Kidney (tissue), 14 donors: ENCODE results near the gene MTMR6. TPM values are rescaled to one million over a fixed set of nuclear protein-coding genes. Genes with fewer than 3 reads are reported as not detected.
A peak's percentile ranks its signal among the peaks of the same experiment; 100 is the strongest.

Source experiments
- DNase-seq, 5 donors: peaks; one replicate each; pipeline ENCODE4 v3.0.0-alpha.2; 2013 to 2020
- FAIRE-seq: peaks from 2 replicates; lab custom pipeline; 2012; peaks lifted over from hg19 to GRCh38; lab: Jason Lieb, UNC
- H3K27ac ChIP-seq, 2 donors: one replicate each; pipeline ENCODE4 v1.7.0; 2013; ENCODE audit warnings: low read depth in 2 of 2, low read length in 2 of 2, inconsistent platforms in 1 of 2
- H3K27me3 ChIP-seq: one replicate; pipeline ENCODE4 v1.7.1; 2013; ENCODE audit warnings: low read length, inconsistent platforms; ENCODE audit not compliant: control insufficient read depth, insufficient read depth
- H3K36me3 ChIP-seq, 3 donors: one replicate each; pipeline versions ENCODE4 v1.7.0 to v1.7.1; 2013; ENCODE audit warnings: low read length in 3 of 3, control low read depth in 1 of 3, inconsistent platforms in 1 of 3; ENCODE audit not compliant: insufficient read depth in 3 of 3, control insufficient read depth in 2 of 3
- H3K4me1 ChIP-seq, 3 donors: one replicate each; pipeline versions ENCODE4 v1.7.0 to v1.7.1; 2013; ENCODE audit warnings: low read length in 3 of 3, inconsistent platforms in 1 of 3, low read depth in 1 of 3; ENCODE audit not compliant: control insufficient read depth in 2 of 3, insufficient read depth in 2 of 3
- H3K4me3 ChIP-seq, 3 donors: one replicate each; pipeline versions ENCODE4 v1.7.0 to v1.8.1; 2013; ENCODE audit warnings: low read length in 3 of 3, control low read depth in 1 of 3, inconsistent platforms in 1 of 3
- H3K9ac ChIP-seq, 3 donors: one replicate each; pipeline versions ENCODE4 v1.7.0 to v1.7.1; 2013; ENCODE audit warnings: low read length in 3 of 3, control low read depth in 1 of 3, inconsistent platforms in 1 of 3
- H3K9me3 ChIP-seq, 3 donors: one replicate each; pipeline versions ENCODE4 v1.7.0 to v1.7.1; 2013; ENCODE audit warnings: low read length in 3 of 3, control low read depth in 1 of 3, inconsistent platforms in 1 of 3; ENCODE audit not compliant: control insufficient read depth in 2 of 3, insufficient read depth in 1 of 3
- CTCF ChIP-seq: IDR thresholded peaks from 3 replicates; pipeline ENCODE4 v1.5.1; 2012; ENCODE audit warnings: mild to moderate bottlenecking, moderate library complexity, borderline replicate concordance; ENCODE audit not compliant: insufficient read depth; ENCODE audit errors: extremely low read depth
- intact Hi-C: fragments of 100-400 bp; cut with DNase I; formaldehyde crosslinking; loops from one replicate; pipeline ENCODE4 v1.11.1; 2022
- polyA plus RNA-seq: library from polyadenylated mRNA; stranded (reverse); fragments of 350-450 nt; fragmentation: Illumina TruSeq; extraction: RNeasy Lipid Tissue Mini Kit (QIAGEN cat#74804); gene quantifications from one replicate; pipeline ENCODE4 v1.2.3, GENCODE V29; 2014; ENCODE audit warnings: low read depth, low replicate concordance; ENCODE audit not compliant: insufficient read depth
- total RNA-seq: library from RNA; stranded (reverse); fragmentation: NEBNext Ultra II Directional; extraction: Animal tissue kit (Norgen Biotek cat#: 25700); gene quantifications from one replicate; pipeline ENCODE4 v1.2.1, GENCODE V29; 2021
- donor health status: control.
- donor health status: control.
- donor health status: control.
- donor health status: control.
- donor health status: control.
- donor health status: DM: yes; HTN: yes; CAD: no.
- donor health status: Normal renal cell carcinoma (clear cell type).

Gene MTMR6
- total and polyA plus RNA-seq, 2 donors from 2014 or later, result 9.4 to 21.4 TPM

DNA sequence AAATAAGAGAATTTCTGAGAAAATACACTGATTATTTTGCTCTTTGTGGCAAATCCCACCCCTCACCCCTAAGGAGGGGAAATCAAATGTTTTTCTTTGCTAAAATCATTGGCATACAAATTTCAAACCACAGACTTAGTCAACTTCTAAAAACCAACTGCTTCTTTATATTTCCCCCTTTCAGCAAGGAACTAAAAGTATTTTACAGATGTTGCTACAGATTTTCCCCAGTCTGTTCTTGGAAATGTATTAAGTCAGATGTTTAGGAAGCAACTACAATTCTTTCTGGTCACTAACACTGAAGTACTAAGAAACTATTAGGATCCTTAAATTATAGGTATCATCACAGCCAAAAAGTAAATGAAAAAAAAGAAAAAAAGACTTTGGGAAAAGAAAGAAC, 6.9 kb downstream of the MTMR6 start:
- TF ChIP-seq CTCF, result no peak
- no peak overlapping the region for H3K27ac ChIP-seq
- FAIRE-seq, result no peak

DNA sequence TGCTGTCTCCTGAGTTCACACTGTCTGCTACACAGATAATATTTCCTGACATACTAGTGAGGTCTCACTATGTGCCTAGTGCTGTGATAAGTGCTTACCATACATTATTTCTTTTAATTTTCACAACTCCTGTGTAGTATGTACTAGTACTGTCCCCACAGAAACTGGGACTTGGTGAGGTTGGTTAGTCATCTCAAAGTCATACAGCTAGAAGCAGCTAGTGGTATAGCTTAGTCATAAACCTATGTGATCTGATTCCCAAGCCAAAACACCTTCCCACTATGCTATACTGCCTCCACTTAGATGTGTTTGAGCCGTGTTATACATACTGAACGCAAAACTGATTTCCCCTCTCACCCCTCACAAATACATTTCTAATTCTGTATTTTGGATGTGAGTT, 10.5 kb downstream of the MTMR6 start:
- FAIRE-seq, result no peak

More for the DNA sequence above, 6.9 kb downstream of the MTMR6 start:
- no peaks in the 10 kb centered on the region for H3K9me3 ChIP-seq
- no peak overlapping the region for H3K4me3 ChIP-seq
- no peaks in the 10 kb centered on the region for H3K36me3 ChIP-seq
- DNase-seq, result no peak
- no peak overlapping the region for H3K9ac ChIP-seq
- intact Hi-C loops, result no loop called here
- no peaks in the 10 kb centered on the region for H3K27me3 ChIP-seq
- H3K4me1 ChIP-seq, result no peaks in the 10 kb centered on the region

GRCh38 chr13:25268561-25268960, 18.7 kb downstream of the MTMR6 start:
- no peak for FAIRE-seq
- no peaks in the 10 kb centered on the region for H3K9me3 ChIP-seq
- no peak for DNase-seq
- no peaks in the 10 kb centered on the region for H3K27me3 ChIP-seq
- H3K36me3 ChIP-seq, result peaks cover 2 to 20% (median 8%) of the 10 kb centered on the region in 3 donors
- intact Hi-C loops, result no loop called here
- H3K27ac ChIP-seq, result no peak overlapping the region
- no peak for TF ChIP-seq CTCF
- H3K9ac ChIP-seq, result no peak overlapping the region
- H3K4me3 ChIP-seq, result no peak overlapping the region
- H3K4me1 ChIP-seq, result no peaks in the 10 kb centered on the region

More for the DNA sequence above, 10.5 kb downstream of the MTMR6 start:
- H3K9me3 ChIP-seq, result no peaks in the 10 kb centered on the region
- no peak for TF ChIP-seq CTCF
- H3K9ac ChIP-seq, result no peak overlapping the region
- H3K27ac ChIP-seq, result no peak overlapping the region
- intact Hi-C loops, result no loop called here
- no peak overlapping the region for H3K4me3 ChIP-seq
- DNase-seq, result no peak
- peaks cover 0 to 5% (median 3%) of the 10 kb centered on the region in 3 donors for H3K36me3 ChIP-seq
- no peaks in the 10 kb centered on the region for H3K4me1 ChIP-seq
- H3K27me3 ChIP-seq, result no peaks in the 10 kb centered on the region

GRCh38 chr13:25267715-25268114, 19.6 kb downstream of the MTMR6 start:
- H3K4me1 ChIP-seq, result no peaks in the 10 kb centered on the region
- no peak overlapping the region for H3K9ac ChIP-seq
- H3K27me3 ChIP-seq, result no peaks in the 10 kb centered on the region
- FAIRE-seq (no peak), DNase-seq (no peak)
- no peak overlapping the region for H3K4me3 ChIP-seq
- H3K9me3 ChIP-seq, result no peaks in the 10 kb centered on the region
- no peak overlapping the region for H3K27ac ChIP-seq
- H3K36me3 ChIP-seq, result peaks cover 2 to 27% (median 14%) of the 10 kb centered on the region in 3 donors
- intact Hi-C loops, result no loop called here
- TF ChIP-seq CTCF, result peak; percentile 20
